ENCODE results near the gene TPK1. TPM values are rescaled to one million over a fixed set of nuclear protein-coding genes. Genes with fewer than 3 reads are reported as not detected.

Gene TPK1
- total RNA-seq, 1 donor from 2014 or later: 14.5 TPM

GRCh38 chr7:144439717-144440205 is 396.1 kb downstream of the TPK1 start:
- Histone ChIP-seq H4K20me1 (ENCODE audit: low read depth) (no peaks in the 10 kb centered on the region), H3K27me3 (no peaks in the 10 kb centered on the region), H2AFZ (replicated peaks) (no peak overlapping the region), H3K4me2 (no peak overlapping the region), H3K4me1 (no peaks in the 10 kb centered on the region), H3K4me3 (no peak overlapping the region), H3F3A (ENCODE audit: low read depth) (no peaks in the 10 kb centered on the region), H3K36me3 (no peaks in the 10 kb centered on the region), H3K79me2 (ENCODE audit: low read depth) (no peaks in the 10 kb centered on the region), H3K27ac (no peak overlapping the region), H3K9me3 (ENCODE audit: low read depth) (no peaks in the 10 kb centered on the region), H3K9ac (no peak overlapping the region)
- H3K9me3 Mint-ChIP-seq: no peaks in the 10 kb centered on the region
- no peaks in the 10 kb centered on the region for H3K36me3 Mint-ChIP-seq
- H3K27me3 Mint-ChIP-seq (ENCODE audit: insufficient read depth, low read depth): no peaks in the 10 kb centered on the region
- no peak overlapping the region for H3K27ac Mint-ChIP-seq
- no peak for TF ChIP-seq EZH2 (IDR thresholded peaks at IDR 0.05)
- TF ChIP-seq, protein P1, sequence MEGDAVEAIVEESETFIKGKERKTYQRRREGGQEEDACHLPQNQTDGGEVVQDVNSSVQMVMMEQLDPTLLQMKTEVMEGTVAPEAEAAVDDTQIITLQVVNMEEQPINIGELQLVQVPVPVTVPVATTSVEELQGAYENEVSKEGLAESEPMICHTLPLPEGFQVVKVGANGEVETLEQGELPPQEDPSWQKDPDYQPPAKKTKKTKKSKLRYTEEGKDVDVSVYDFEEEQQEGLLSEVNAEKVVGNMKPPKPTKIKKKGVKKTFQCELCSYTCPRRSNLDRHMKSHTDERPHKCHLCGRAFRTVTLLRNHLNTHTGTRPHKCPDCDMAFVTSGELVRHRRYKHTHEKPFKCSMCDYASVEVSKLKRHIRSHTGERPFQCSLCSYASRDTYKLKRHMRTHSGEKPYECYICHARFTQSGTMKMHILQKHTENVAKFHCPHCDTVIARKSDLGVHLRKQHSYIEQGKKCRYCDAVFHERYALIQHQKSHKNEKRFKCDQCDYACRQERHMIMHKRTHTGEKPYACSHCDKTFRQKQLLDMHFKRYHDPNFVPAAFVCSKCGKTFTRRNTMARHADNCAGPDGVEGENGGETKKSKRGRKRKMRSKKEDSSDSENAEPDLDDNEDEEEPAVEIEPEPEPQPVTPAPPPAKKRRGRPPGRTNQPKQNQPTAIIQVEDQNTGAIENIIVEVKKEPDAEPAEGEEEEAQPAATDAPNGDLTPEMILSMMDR (IDR thresholded peaks at IDR 0.05): no peak
- TF ChIP-seq EZH2phosphoT487 (IDR thresholded peaks at IDR 0.05): no peak
- no peak overlapping the region for H3K4me3 Mint-ChIP-seq
- DNase-seq (ENCODE audit: low spot score): no peak
- no peaks in the 10 kb centered on the region for H3K4me1 Mint-ChIP-seq

DNA sequence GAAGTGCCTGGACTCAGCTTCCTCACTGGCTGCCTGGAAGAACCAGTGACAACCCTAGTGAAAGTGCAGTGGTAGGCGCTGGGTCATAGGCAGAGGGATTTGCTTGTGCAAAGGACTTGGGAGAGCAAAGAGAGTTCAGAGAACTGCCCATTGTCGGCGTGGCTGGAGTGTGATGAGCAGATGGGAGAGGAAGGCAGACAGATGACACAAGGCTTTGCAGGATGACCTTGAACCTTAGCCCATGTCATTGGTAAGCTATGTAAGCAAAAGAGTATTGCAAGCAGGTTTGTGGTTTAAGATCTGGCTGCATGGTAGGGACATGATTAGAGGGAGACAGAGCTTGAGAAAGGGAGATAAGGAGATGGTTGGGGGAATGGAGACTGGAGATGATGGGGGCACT is 397.1 kb downstream of the TPK1 start:
- no peak overlapping the region for H3K27ac Mint-ChIP-seq

GRCh38 chr7:144437370-144438191 is 398.3 kb downstream of the TPK1 start:
- H3K4me1 ChIP-seq: no peaks in the 10 kb centered on the region
- H3K9me3 ChIP-seq (ENCODE audit: low read depth): no peaks in the 10 kb centered on the region
- no peak overlapping the region for H3K9ac ChIP-seq
- Mint-ChIP-seq H3K27me3 (ENCODE audit: insufficient read depth, low read depth) (no peaks in the 10 kb centered on the region), H3K27ac (no peak overlapping the region), H3K36me3 (no peaks in the 10 kb centered on the region), H3K4me1 (no peaks in the 10 kb centered on the region), H3K4me3 (no peak overlapping the region), H3K9me3 (no peaks in the 10 kb centered on the region)
- H3K79me2 ChIP-seq (ENCODE audit: low read depth): no peaks in the 10 kb centered on the region
- H3K4me3 ChIP-seq: no peak overlapping the region
- no peaks in the 10 kb centered on the region for H3K36me3 ChIP-seq
- peak; percentile 60 for DNase-seq (ENCODE audit: low spot score)
- TF ChIP-seq EZH2phosphoT487 (IDR thresholded peaks at IDR 0.05): no peak
- TF ChIP-seq, protein P1 (IDR thresholded peaks at IDR 0.05): peak; percentile 74
- H3F3A ChIP-seq (ENCODE audit: low read depth): no peaks in the 10 kb centered on the region
- no peaks in the 10 kb centered on the region for H3K27me3 ChIP-seq
- no peak overlapping the region for H2AFZ ChIP-seq (replicated peaks)
- H3K27ac ChIP-seq: no peak overlapping the region
- H3K4me2 ChIP-seq: no peak overlapping the region
- no peaks in the 10 kb centered on the region for H4K20me1 ChIP-seq (ENCODE audit: low read depth)

More for the DNA sequence above, 397.1 kb downstream of the TPK1 start:
- Histone ChIP-seq H3K4me3 (no peak overlapping the region), H3K4me1 (no peaks in the 10 kb centered on the region), H3K4me2 (no peak overlapping the region), H3F3A (ENCODE audit: low read depth) (no peaks in the 10 kb centered on the region), H2AFZ (replicated peaks) (no peak overlapping the region), H3K79me2 (ENCODE audit: low read depth) (no peaks in the 10 kb centered on the region), H3K36me3 (no peaks in the 10 kb centered on the region), H3K27ac (no peak overlapping the region), H3K27me3 (no peaks in the 10 kb centered on the region), H3K9ac (no peak overlapping the region), H4K20me1 (ENCODE audit: low read depth) (no peaks in the 10 kb centered on the region), H3K9me3 (ENCODE audit: low read depth) (no peaks in the 10 kb centered on the region)
- H3K4me3 Mint-ChIP-seq: no peak overlapping the region
- no peaks in the 10 kb centered on the region for H3K27me3 Mint-ChIP-seq (ENCODE audit: insufficient read depth, low read depth)
- no peaks in the 10 kb centered on the region for H3K36me3 Mint-ChIP-seq
- TF ChIP-seq EZH2 (IDR thresholded peaks at IDR 0.05) (no peak), EZH2phosphoT487 (IDR thresholded peaks at IDR 0.05) (no peak)
- TF ChIP-seq, protein P1 (IDR thresholded peaks at IDR 0.05): no peak
- no peaks in the 10 kb centered on the region for H3K9me3 Mint-ChIP-seq
- no peak for DNase-seq (ENCODE audit: low spot score)
- no peaks in the 10 kb centered on the region for H3K4me1 Mint-ChIP-seq

All from neural progenitor cell (in vitro differentiated cells).